Right atrium auricular region (tissue), 2 donors: ENCODE results near the gene GSK3B. TPM values are rescaled to one million over a fixed set of nuclear protein-coding genes. Genes with fewer than 3 reads are reported as not detected.

Experiments used
- DNase-seq: peaks from one replicate; pipeline ENCODE4 v3.0.0-alpha.2; 2019; ENCODE audit warnings: low spot score
- H3K27ac ChIP-seq, 2 donors: fragments of 200-600 bp; sonication (generic); 1 replicate in 1 of 2; 2 replicates in 1 of 2; pipeline ENCODE4 v1.5.1; 2016 to 2019
- H3K27me3 ChIP-seq, 2 donors: fragments of 200-600 bp; sonication (generic); one replicate each; pipeline versions ENCODE4 v1.5.1 to v1.6.0; 2017 to 2019
- H3K36me3 ChIP-seq: fragments of 200-600 bp; sonication (generic); one replicate; pipeline ENCODE4 v1.5.1; 2016
- H3K4me1 ChIP-seq, 2 donors: fragments of 200-600 bp; sonication (generic); one replicate each; pipeline versions ENCODE4 v1.5.1 to v1.6.0; 2017 to 2019
- H3K4me3 ChIP-seq, 2 donors: fragments of 200-600 bp; sonication (generic); 1 replicate in 1 of 2; 2 replicates in 1 of 2; pipeline ENCODE4 v1.5.1; 2017 to 2019; ENCODE audit warnings: mild to moderate bottlenecking in 1 of 2, moderate library complexity in 1 of 2
- H3K9me3 ChIP-seq, 2 donors: fragments of 200-600 bp; sonication (generic); one replicate each; pipeline ENCODE4 v1.5.1; 2019
- CTCF ChIP-seq, 2 donors: fragments of 200-600 bp; sonication (generic); IDR thresholded peaks; one replicate each; pipeline ENCODE4 v1.5.1; 2019; ENCODE audit warnings: antibody characterized with exemption in 2 of 2
- total RNA-seq, 2 donors: library from RNA; depleted of rRNA; stranded (reverse); fragments of >200 nt; gene quantifications; one replicate each; pipeline ENCODE4 v1.1.0, GENCODE V29; 2016

Gene GSK3B
- total RNA-seq, 2 donors from 2014 or later = 31.3 to 42.0 TPM

- Histone ChIP-seq H3K9me3 (peaks cover 0 to 4% of the 10 kb centered on the region in 2 donors), H3K27ac (no peak within 1 kb of the TSS), H3K4me3 (no peak within 1 kb of the TSS), H3K27me3 (no peaks in the 10 kb centered on the region), H3K36me3 (no peaks in the 10 kb centered on the region), H3K4me1 (no peaks in the 10 kb centered on the region)
- TF ChIP-seq CTCF (IDR thresholded peaks at IDR 0.05) = no peak
- DNase-seq = no peak
These were observed 312.7 kb downstream of the GSK3B start, which contains the start of gene NR1I2 for GRCh38 chr3:119781330-119782198. NR1I2 (plus strand) TSS chr3:119782101.

GRCh38 chr3:119779731-119780383 is 314.4 kb downstream of the GSK3B start:
- no peak overlapping the region for H3K27ac ChIP-seq
- DNase-seq = no peak
- H3K4me1 ChIP-seq = no peaks in the 10 kb centered on the region
- no peak for TF ChIP-seq CTCF (IDR thresholded peaks at IDR 0.05)
- H3K27me3 ChIP-seq = no peaks in the 10 kb centered on the region
- peaks cover 0 to 12% of the 10 kb centered on the region in 2 donors for H3K9me3 ChIP-seq
- H3K36me3 ChIP-seq = no peaks in the 10 kb centered on the region
- H3K4me3 ChIP-seq = no peak overlapping the region

- no peak overlapping the region for H3K4me3 ChIP-seq
- H3K27me3 ChIP-seq = no peaks in the 10 kb centered on the region
- no peak for TF ChIP-seq CTCF (IDR thresholded peaks at IDR 0.05)
- H3K36me3 ChIP-seq = no peaks in the 10 kb centered on the region
- no peak for DNase-seq
- no peaks in the 10 kb centered on the region for H3K4me1 ChIP-seq
- peaks cover 0 to 12% of the 10 kb centered on the region in 2 donors for H3K9me3 ChIP-seq
- no peak overlapping the region for H3K27ac ChIP-seq
These were observed 315.4 kb downstream of the GSK3B start for GRCh38 chr3:119778811-119779210.

- no peak for DNase-seq
- no peaks in the 10 kb centered on the region for H3K36me3 ChIP-seq
- H3K9me3 ChIP-seq = peaks cover 0 to 12% of the 10 kb centered on the region in 2 donors
- no peak overlapping the region for H3K27ac ChIP-seq
- no peak for TF ChIP-seq CTCF (IDR thresholded peaks at IDR 0.05)
- H3K4me1 ChIP-seq = no peaks in the 10 kb centered on the region
- H3K4me3 ChIP-seq = no peak overlapping the region
- H3K27me3 ChIP-seq = no peaks in the 10 kb centered on the region
These were observed 316.1 kb downstream of the GSK3B start for GRCh38 chr3:119778176-119778575.

GRCh38 chr3:119776304-119776703 is 317.9 kb downstream of the GSK3B start:
- Histone ChIP-seq H3K36me3 (no peaks in the 10 kb centered on the region), H3K27ac (no peak overlapping the region), H3K9me3 (peaks cover 0 to 12% of the 10 kb centered on the region in 2 donors), H3K27me3 (no peaks in the 10 kb centered on the region), H3K4me1 (no peaks in the 10 kb centered on the region), H3K4me3 (no peak overlapping the region)
- DNase-seq = no peak
- no peak for TF ChIP-seq CTCF (IDR thresholded peaks at IDR 0.05)
